Stomach (tissue), 4 donors: Measurements from ENCODE around the gene ALKBH8.

Experiments used
- EP300 ChIP-seq: sonication (generic); formaldehyde crosslinking; IDR thresholded peaks from one replicate; pipeline ENCODE4 v1.6.1; 2017; ENCODE audit warnings: antibody characterized with exemption
- POLR2A ChIP-seq, 4 donors: fragments of 450-650 bp; IDR thresholded peaks; one replicate each; pipeline ENCODE4 v1.6.1; 2016; ENCODE audit warnings: antibody characterized with exemption in 4 of 4, control low read depth in 2 of 4, mild to moderate bottlenecking in 1 of 4, moderate library complexity in 1 of 4

DNA sequence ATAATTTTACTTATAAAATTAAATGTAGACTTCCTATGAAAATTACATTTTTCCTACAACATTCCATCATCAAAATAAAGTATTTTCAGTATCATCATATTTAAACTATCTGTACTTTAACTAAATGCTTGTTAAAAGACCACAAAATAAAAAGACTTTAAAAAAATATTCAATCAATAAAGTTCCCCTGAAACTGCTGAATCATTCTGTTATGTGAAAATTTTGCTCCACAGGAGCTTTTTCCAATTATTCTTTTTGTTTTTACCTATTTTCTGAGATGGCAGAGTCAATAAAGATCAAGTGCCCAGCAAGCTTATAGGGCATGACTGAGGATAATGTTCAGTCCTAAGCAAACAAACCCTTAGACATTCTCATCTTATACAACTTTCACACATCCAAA lies 27.3 kb downstream of the ALKBH8 start:
- TF ChIP-seq EP300 (no peak), POLR2A (IDR thresholded peaks at IDR 0.05) (no peak)
